Neuronal stem cell (in vitro differentiated cells): Measurements from ENCODE around the gene RAB3C.

Experiments used
- DNase-seq: peaks from one replicate; pipeline ENCODE4 v3.0.0-alpha.2; 2013; ENCODE audit warnings: low spot score
- H2AFZ ChIP-seq: one replicate; pipeline ENCODE4 v1.6.1; 2013; ENCODE audit warnings: mild to moderate bottlenecking, low read length, inconsistent platforms
- H2AK5ac ChIP-seq: 2 replicates; pipeline ENCODE4 v1.6.1; 2013; ENCODE audit warnings: low read depth, mild to moderate bottlenecking, inconsistent platforms, low read length, moderate library complexity, mixed read lengths
- H2BK120ac ChIP-seq: 2 replicates; pipeline ENCODE4 v1.6.1; 2013; ENCODE audit warnings: low read depth, mild to moderate bottlenecking, inconsistent platforms, low read length, moderate library complexity, mixed read lengths
- H2BK12ac ChIP-seq: one replicate; pipeline ENCODE4 v1.6.1; 2013; ENCODE audit warnings: low read length, inconsistent platforms
- H2BK15ac ChIP-seq: 2 replicates; pipeline ENCODE4 v1.6.1; 2013; ENCODE audit warnings: mild to moderate bottlenecking, low read length, inconsistent platforms, mixed read lengths
- H2BK5ac ChIP-seq: one replicate; pipeline ENCODE4 v1.6.1; 2013; ENCODE audit warnings: inconsistent platforms, mild to moderate bottlenecking, low read length, moderate library complexity
- H3K14ac ChIP-seq: one replicate; pipeline ENCODE4 v1.6.1; 2013; ENCODE audit warnings: low read length, inconsistent platforms
- H3K18ac ChIP-seq: 2 replicates; pipeline ENCODE4 v1.6.1; 2013; ENCODE audit warnings: low read length, inconsistent platforms
- H3K23ac ChIP-seq: 2 replicates; pipeline ENCODE4 v1.6.1; 2013; ENCODE audit warnings: low read depth, mild to moderate bottlenecking, mixed read lengths, low read length, inconsistent platforms; ENCODE audit not compliant: poor library complexity
- H3K27ac ChIP-seq: replicated peaks from 3 replicates; pipeline ENCODE4 v1.5.1; 2013; ENCODE audit warnings: low read length, inconsistent platforms
- H3K27me3 ChIP-seq, 3 experiments: 2 replicates each; pipeline ENCODE4 v1.6.1; 2013; ENCODE audit warnings: low read length in 3 of 3, mild to moderate bottlenecking in 2 of 3, inconsistent platforms in 1 of 3, low read depth in 1 of 3, mixed read lengths in 1 of 3, moderate library complexity in 1 of 3; ENCODE audit not compliant: control insufficient read depth in 3 of 3, insufficient read depth in 3 of 3
- H3K36me3 ChIP-seq, 2 donors: replicated peaks in 1 of 2; 2 replicates each; pipeline ENCODE4 v1.6.1; 2013; ENCODE audit warnings: low read length in 2 of 2; ENCODE audit not compliant: control insufficient read depth in 2 of 2, insufficient read depth in 2 of 2
- H3K4ac ChIP-seq: 2 replicates; pipeline ENCODE4 v1.6.1; 2013; ENCODE audit warnings: inconsistent platforms, mild to moderate bottlenecking, low read length, moderate library complexity
- H3K4me1 ChIP-seq, 2 donors: 1 replicate in 1 of 2; 2 replicates in 1 of 2; pipeline ENCODE4 v1.6.1; 2013; ENCODE audit warnings: low read length in 2 of 2, low read depth in 1 of 2; ENCODE audit not compliant: control insufficient read depth in 2 of 2, insufficient read depth in 1 of 2
- H3K4me2 ChIP-seq: one replicate; pipeline ENCODE4 v1.6.1; 2013; ENCODE audit warnings: mild to moderate bottlenecking, low read length, inconsistent platforms; ENCODE audit not compliant: insufficient read depth, poor library complexity, severe bottlenecking
- H3K4me3 ChIP-seq, 2 donors: 2 replicates each; pipeline ENCODE4 v1.5.1; 2013; ENCODE audit warnings: low read length in 2 of 2, mild to moderate bottlenecking in 2 of 2, inconsistent platforms in 1 of 2, moderate library complexity in 1 of 2
- H3K79me1 ChIP-seq: one replicate; pipeline ENCODE4 v1.6.1; 2013; ENCODE audit warnings: low read depth, mild to moderate bottlenecking, inconsistent platforms, low read length, moderate library complexity
- H3K9ac ChIP-seq: one replicate; pipeline ENCODE4 v1.6.1; 2013; ENCODE audit warnings: mild to moderate bottlenecking, low read depth, low read length, inconsistent platforms; ENCODE audit not compliant: poor library complexity
- H3K9me3 ChIP-seq, 2 donors: replicated peaks in 1 of 2; 2 replicates each; pipeline versions ENCODE3 to v1.6.1; 2013; ENCODE audit warnings: low read length in 2 of 2, mild to moderate bottlenecking in 2 of 2, inconsistent platforms in 1 of 2, low read depth in 1 of 2, mixed read lengths in 1 of 2, moderate library complexity in 1 of 2; ENCODE audit not compliant: control insufficient read depth in 2 of 2, insufficient read depth in 1 of 2
- H4K8ac ChIP-seq: one replicate; pipeline ENCODE4 v1.6.1; 2013; ENCODE audit warnings: low read depth, mild to moderate bottlenecking, inconsistent platforms, low read length, moderate library complexity
- H4K91ac ChIP-seq: one replicate; pipeline ENCODE4 v1.6.1; 2013; ENCODE audit warnings: low read length, low read depth, mild to moderate bottlenecking, inconsistent platforms; ENCODE audit not compliant: poor library complexity
- WGBS, 2 donors: extraction: QIAGEN DNeasy Blood & Tissue Kit; methylation state at CpG; one replicate each; pipeline ENCODE4 v1.1.7; 2013; ENCODE audit warnings: missing lambda C conversion rate in 2 of 2, mixed read lengths in 1 of 2; ENCODE audit not compliant: insufficient read length in 2 of 2, insufficient replicate concordance in 1 of 2; ENCODE audit errors: extremely low coverage in 2 of 2; 5-methylcytosine and 5-hydroxymethylcytosine counted together

The RAB3C gene

GRCh38 chr5:58818465-58818864 lies 235.6 kb downstream of the RAB3C start:
- Histone ChIP-seq H2AFZ (no peak overlapping the region), H3K79me1 (no peaks in the 10 kb centered on the region), H3K14ac (no peak overlapping the region), H2BK5ac (no peak overlapping the region), H4K8ac (no peak overlapping the region), H2BK15ac (no peak overlapping the region), H2AK5ac (no peak overlapping the region), H3K4me2 (no peak overlapping the region), H3K23ac (no peak overlapping the region), H3K18ac (no peak overlapping the region), H2BK120ac (no peak overlapping the region), H3K4ac (no peak overlapping the region), H3K4me3 (no peak overlapping the region), H2BK12ac (no peak overlapping the region), H3K9me3 (no peaks in the 10 kb centered on the region), H3K36me3 (no peaks in the 10 kb centered on the region), H3K4me1 (no peaks in the 10 kb centered on the region), H3K27me3 (no peaks in the 10 kb centered on the region), H3K9ac (no peak overlapping the region), H4K91ac (no peak overlapping the region), H3K27ac (no peak overlapping the region)
- no peak for DNase-seq
- no CpG with 5 or more reads among the region's 1 CpG for WGBS, 2 donors

- Histone ChIP-seq H3K23ac (no peak overlapping the region), H3K18ac (no peak overlapping the region), H3K4ac (no peak overlapping the region), H3K9ac (no peak overlapping the region), H3K4me1 (peaks cover 0 to 4% of the 10 kb centered on the region in 2 donors), H3K4me3 (no peak overlapping the region), H2AK5ac (no peak overlapping the region), H2AFZ (no peak overlapping the region), H3K14ac (no peak overlapping the region), H3K4me2 (no peak overlapping the region), H4K8ac (no peak overlapping the region), H2BK5ac (no peak overlapping the region), H3K9me3 (no peaks in the 10 kb centered on the region), H3K27me3 (no peaks in the 10 kb centered on the region), H2BK120ac (no peak overlapping the region), H4K91ac (no peak overlapping the region), H2BK15ac (no peak overlapping the region), H3K79me1 (no peaks in the 10 kb centered on the region), H2BK12ac (no peak overlapping the region), H3K36me3 (no peaks in the 10 kb centered on the region), H3K27ac (no peak overlapping the region)
- WGBS, 2 donors: no CpG with 5 or more reads among the region's 2 CpGs
- no peak for DNase-seq
These were observed 242.6 kb downstream of the RAB3C start for GRCh38 chr5:58825441-58825840.

GRCh38 chr5:58825899-58826298 lies 243.0 kb downstream of the RAB3C start:
- H2AK5ac ChIP-seq: no peak overlapping the region
- no peak overlapping the region for H2BK15ac ChIP-seq
- H3K9me3 ChIP-seq: no peaks in the 10 kb centered on the region
- H3K27me3 ChIP-seq: no peaks in the 10 kb centered on the region
- H3K27ac ChIP-seq: no peak overlapping the region
- no peak overlapping the region for H3K9ac ChIP-seq
- no peaks in the 10 kb centered on the region for H3K79me1 ChIP-seq
- H4K8ac ChIP-seq: no peak overlapping the region
- H2AFZ ChIP-seq: no peak overlapping the region
- DNase-seq: no peak
- no peak overlapping the region for H3K4ac ChIP-seq
- H4K91ac ChIP-seq: no peak overlapping the region
- no peak overlapping the region for H2BK5ac ChIP-seq
- no CpG with 5 or more reads among the region's 3 CpGs for WGBS, 2 donors
- no peak overlapping the region for H3K4me3 ChIP-seq
- no peak overlapping the region for H3K14ac ChIP-seq
- no peak overlapping the region for H2BK12ac ChIP-seq
- no peaks in the 10 kb centered on the region for H3K36me3 ChIP-seq
- peaks cover 0 to 4% of the 10 kb centered on the region in 2 donors for H3K4me1 ChIP-seq
- no peak overlapping the region for H3K18ac ChIP-seq
- no peak overlapping the region for H3K23ac ChIP-seq
- H3K4me2 ChIP-seq: no peak overlapping the region
- H2BK120ac ChIP-seq: no peak overlapping the region

- no peak for DNase-seq
- no peak overlapping the region for H3K27ac ChIP-seq
These were observed 244.6 kb downstream of the RAB3C start for GRCh38 chr5:58827463-58827862.

More at GRCh38 chr5:58827463-58827862, 244.6 kb downstream of the RAB3C start:
- Histone ChIP-seq H2AK5ac (no peak overlapping the region), H3K9ac (no peak overlapping the region), H3K36me3 (no peaks in the 10 kb centered on the region), H3K4me1 (peaks cover 0 to 4% of the 10 kb centered on the region in 2 donors), H3K23ac (no peak overlapping the region), H2AFZ (no peak overlapping the region), H3K4me3 (no peak overlapping the region), H4K8ac (no peak overlapping the region), H3K79me1 (no peaks in the 10 kb centered on the region), H2BK12ac (no peak overlapping the region), H2BK15ac (no peak overlapping the region), H3K4ac (no peak overlapping the region), H3K14ac (no peak overlapping the region), H2BK5ac (no peak overlapping the region), H2BK120ac (no peak overlapping the region), H3K4me2 (no peak overlapping the region), H3K27me3 (no peaks in the 10 kb centered on the region), H3K9me3 (no peaks in the 10 kb centered on the region), H3K18ac (no peak overlapping the region), H4K91ac (no peak overlapping the region)
- no CpG with 5 or more reads among the region's 2 CpGs for WGBS, 2 donors
